IMR-90 (cell line): ENCODE results near the gene ADD2. TPM values are rescaled to one million over a fixed set of nuclear protein-coding genes. Genes with fewer than 3 reads are reported as not detected.

Experiments used
- ATAC-seq: fragments of 200-7000 bp; cut with Tn5 transposase; 2 replicates; pipeline ENCODE4 v1.9.1; 2020; ENCODE audit warnings: low read depth, mild to moderate bottlenecking, moderate library complexity
- BruUV-seq: library from RNA; stranded (reverse); fragments of 400-500 nt; replicated peaks from 2 replicates; lab custom pipeline; 2021; lab: Mats Ljungman, UMichigan
- CTCF ChIA-PET: fragments of 300-600 bp; formaldehyde crosslinking; extraction: SDS; loops from one replicate; lab custom pipeline; 2021; ENCODE audit warnings: antibody characterized with exemption; lab: Yijun Ruan, JAX
- POLR2A ChIA-PET: fragments of 300-600 bp; sonication (Branson Sonifier 250); formaldehyde crosslinking; loops from one replicate; lab custom pipeline; 2022; ENCODE audit warnings: antibody characterized with exemption; ENCODE audit not compliant: unreplicated experiment; lab: Charles Lee
- DNase-seq: peaks from one replicate; pipeline ENCODE4 v3.0.0; 2013
- H2AFZ ChIP-seq: replicated peaks from 2 replicates; pipeline ENCODE3; 2013; ENCODE audit warnings: low read length, mild to moderate bottlenecking; ENCODE audit not compliant: poor library complexity
- H2AK5ac ChIP-seq: 2 replicates; pipeline ENCODE4 v1.6.1; 2013; ENCODE audit warnings: low read depth, low read length, inconsistent platforms
- H2AK9ac ChIP-seq: replicated peaks from 2 replicates; pipeline ENCODE3; 2013; ENCODE audit warnings: mild to moderate bottlenecking, low read depth, low read length, moderate library complexity; ENCODE audit not compliant: poor library complexity
- H2BK120ac ChIP-seq: 2 replicates; pipeline ENCODE4 v1.6.1; 2013; ENCODE audit warnings: low read depth, low read length, inconsistent platforms
- H2BK15ac ChIP-seq: 3 replicates; pipeline ENCODE4 v1.6.1; 2013; ENCODE audit warnings: low read depth, low read length, inconsistent platforms
- H2BK20ac ChIP-seq: 2 replicates; pipeline ENCODE4 v1.6.1; 2013; ENCODE audit warnings: low read depth, mild to moderate bottlenecking, inconsistent platforms, low read length, moderate library complexity
- H2BK5ac ChIP-seq: 2 replicates; pipeline ENCODE4 v1.6.1; 2013; ENCODE audit warnings: mild to moderate bottlenecking, low read depth, low read length, inconsistent platforms; ENCODE audit not compliant: poor library complexity, severe bottlenecking
- H3K14ac ChIP-seq: replicated peaks from 2 replicates; pipeline ENCODE4 v1.6.1; 2013; ENCODE audit warnings: low read depth, low read length, inconsistent platforms
- H3K18ac ChIP-seq: 2 replicates; pipeline ENCODE4 v1.6.1; 2013; ENCODE audit warnings: low read depth, low read length, control low read depth
- H3K23ac ChIP-seq: 2 replicates; pipeline ENCODE4 v1.6.1; 2013; ENCODE audit warnings: low read depth, low read length, inconsistent platforms
- H3K27ac ChIP-seq: 2 replicates; pipeline ENCODE4 v1.5.1; 2013; ENCODE audit warnings: mild to moderate bottlenecking, control low read depth, low read length; ENCODE audit not compliant: insufficient read depth
- H3K27me3 ChIP-seq: 2 replicates; pipeline ENCODE4 v1.6.1; 2013; ENCODE audit warnings: low read length; ENCODE audit not compliant: control insufficient read depth, insufficient read depth
- H3K36me3 ChIP-seq: 2 replicates; pipeline ENCODE4 v1.6.1; 2013; ENCODE audit warnings: low read length, mixed read lengths; ENCODE audit not compliant: control insufficient read depth, insufficient read depth
- H3K4ac ChIP-seq: 2 replicates; pipeline ENCODE4 v1.6.1; 2013; ENCODE audit warnings: low read depth, low read length, inconsistent platforms
- H3K4me1 ChIP-seq: 2 replicates; pipeline ENCODE4 v1.6.1; 2013; ENCODE audit warnings: low read length, mixed read lengths; ENCODE audit not compliant: control insufficient read depth, insufficient read depth
- H3K4me2 ChIP-seq: 2 replicates; pipeline ENCODE4 v1.6.1; 2013; ENCODE audit warnings: low read depth, mild to moderate bottlenecking, control low read depth, low read length, moderate library complexity
- H3K4me3 ChIP-seq: 2 replicates; pipeline ENCODE4 v1.5.1; 2013; ENCODE audit warnings: low read depth, mild to moderate bottlenecking, control low read depth, low read length, moderate library complexity; ENCODE audit not compliant: insufficient read depth
- H3K56ac ChIP-seq: 2 replicates; pipeline ENCODE4 v1.6.1; 2013; ENCODE audit warnings: low read length, inconsistent platforms; ENCODE audit not compliant: insufficient read depth; ENCODE audit errors: extremely low read depth
- H3K79me1 ChIP-seq, 2 experiments: 2 replicates each; pipeline ENCODE4 v1.6.1; 2013; ENCODE audit warnings: low read length in 2 of 2, inconsistent platforms in 1 of 2, low read depth in 1 of 2
- H3K9ac ChIP-seq: 2 replicates; pipeline ENCODE4 v1.6.1; 2013; ENCODE audit warnings: low read depth, low read length, control low read depth
- H3K9me1 ChIP-seq: 2 replicates; pipeline ENCODE4 v1.6.1; 2013; ENCODE audit warnings: low read length, inconsistent platforms; ENCODE audit not compliant: insufficient read depth
- H3K9me3 ChIP-seq: 2 replicates; pipeline ENCODE4 v1.6.1; 2013; ENCODE audit warnings: low read length; ENCODE audit not compliant: control insufficient read depth, insufficient read depth
- H4K20me1 ChIP-seq: 2 replicates; pipeline ENCODE4 v1.6.1; 2013; ENCODE audit warnings: low read length, inconsistent platforms; ENCODE audit not compliant: insufficient read depth
- H4K5ac ChIP-seq: 2 replicates; pipeline ENCODE4 v1.6.1; 2013; ENCODE audit warnings: mild to moderate bottlenecking, low read depth, low read length, control low read depth
- H4K8ac ChIP-seq, 2 experiments: 2 replicates each; pipeline ENCODE4 v1.6.1; 2013; ENCODE audit warnings: low read depth in 2 of 2, low read length in 2 of 2, control low read depth in 1 of 2, inconsistent platforms in 1 of 2
- H4K91ac ChIP-seq: 2 replicates; pipeline ENCODE4 v1.6.1; 2013; ENCODE audit warnings: low read depth, low read length, inconsistent platforms; ENCODE audit not compliant: insufficient read depth
- RAD21 ChIP-seq: IDR thresholded peaks from 2 replicates; pipeline ENCODE4 v1.6.1; 2012; ENCODE audit warnings: low read length, improper control_type of control experiment
- WGBS, 2 experiments: methylation state at CpG; one replicate each; pipeline versions ENCODE4 v1.1.5 to v1.1.7; 2013; ENCODE audit warnings: missing lambda C conversion rate in 2 of 2; ENCODE audit not compliant: insufficient read length in 1 of 2; ENCODE audit errors: extremely low coverage in 2 of 2; 5-methylcytosine and 5-hydroxymethylcytosine counted together
- dilution Hi-C: fragments of 300-500 bp; cut with HindIII; formaldehyde crosslinking; loops from one replicate; pipeline ENCODE4 v1.14.3; 2018; ENCODE audit warnings: low sequenced_read_pairs; ENCODE audit not compliant: unreplicated experiment
- in situ Hi-C: fragments of 300-500 bp; cut with MboI; formaldehyde crosslinking; loops from 3 replicates; pipeline ENCODE4 v1.14.3; 2019; ENCODE audit warnings: low sequenced_read_pairs, inconsistent platforms, mixed read lengths
- intact Hi-C: fragments of 100-400 bp; cut with micrococcal nuclease; formaldehyde crosslinking; loops from 2 replicates; pipeline ENCODE4 v1.10.0; 2022
- polyA plus RNA-seq, 3 experiments: library from polyadenylated mRNA; depleted of rRNA; stranded (reverse); fragments of >200 nt; gene quantifications; 2 replicates each; pipeline ENCODE4 v1.2.3, GENCODE V29; 2012; ENCODE audit warnings: low replicate concordance in 1 of 3
- total RNA-seq: library from RNA; depleted of rRNA; stranded (reverse); fragments of >200 nt; gene quantifications from 2 replicates; pipeline ENCODE4 v1.2.3, GENCODE V29; 2012

ADD2 gene
- total and polyA plus RNA-seq, 2 of the 4 experiments (the other 2 are of a cell fraction): not detected

GRCh38 chr2:70664525-70664924 is 103.5 kb downstream of the ADD2 start:
- Histone ChIP-seq H3K14ac (no peak overlapping the region), H2BK15ac (no peak overlapping the region), H3K79me1 (no peaks in the 10 kb centered on the region), H2BK5ac (no peak overlapping the region), H4K91ac (no peak overlapping the region), H3K36me3 (no peaks in the 10 kb centered on the region), H3K18ac (no peak overlapping the region), H3K27me3 (no peaks in the 10 kb centered on the region), H4K20me1 (no peaks in the 10 kb centered on the region), H4K8ac (no peak overlapping the region), H2AK9ac (no peak overlapping the region), H2AFZ (no peak overlapping the region), H3K23ac (no peak overlapping the region), H3K56ac (no peak overlapping the region), H2BK20ac (no peak overlapping the region), H3K4ac (no peak overlapping the region), H4K5ac (no peak overlapping the region), H3K9me3 (no peaks in the 10 kb centered on the region), H3K9ac (no peak overlapping the region), H2BK120ac (no peak overlapping the region), H3K4me1 (no peaks in the 10 kb centered on the region), H3K4me3 (no peak overlapping the region), H3K4me2 (no peak overlapping the region), H3K9me1 (no peaks in the 10 kb centered on the region), H2AK5ac (no peak overlapping the region), H3K27ac (no peak overlapping the region)
- ATAC-seq: no peak
- dilution Hi-C loops (no loop called here), intact Hi-C loops (no loop called here), in situ Hi-C loops (no loop called here)
- no peak for TF ChIP-seq RAD21
- BruUV-seq: no TSS peak
- WGBS, 2 experiments: 80% methylated on average over 6 of the region's 7 CpGs; no CpG with 5 or more reads in 1 of the 2 experiments
- ChIA-PET POLR2A (no interaction called here), CTCF (no interaction called here)
- DNase-seq: no peak
